GM23338 (cell line): ENCODE data around the gene GSTT4.
"Not testable (repeated sequence)": the region's sequence is repeated elsewhere in the genome, so short reads cannot be mapped to it uniquely, and the experiment has no call there.

ENCODE experiments used
- CREB1 ChIP-seq: fragments of 250-450 bp; sonication (Bioruptor Pico); IDR thresholded peaks from 2 replicates; pipeline ENCODE4 v1.5.0; 2020; ENCODE audit warnings: low read depth, mild to moderate bottlenecking, moderate library complexity
- CTCF ChIP-seq, 2 experiments: fragments of 200-600 bp in 1 of 2; sonication (generic) in 1 of 2; conservative IDR thresholded peaks; 2 replicates each; pipeline versions ENCODE4 v1.5.1 to v1.6.1; 2016 to 2017; ENCODE audit warnings: antibody characterized with exemption in 2 of 2, low read depth in 2 of 2, mild to moderate bottlenecking in 2 of 2, moderate library complexity in 1 of 2
- EZH2 ChIP-seq: fragments of 200-600 bp; sonication (generic); IDR thresholded peaks from one replicate; pipeline ENCODE4 v1.8.0; 2017; ENCODE audit warnings: antibody characterized with exemption, mild to moderate bottlenecking, low read depth; ENCODE audit not compliant: unreplicated experiment
- EZH2phosphoT487 ChIP-seq: fragments of 200-600 bp; sonication (generic); IDR thresholded peaks from one replicate; pipeline ENCODE4 v1.8.1; 2018; ENCODE audit warnings: antibody characterized with exemption; ENCODE audit not compliant: unreplicated experiment
- JUNB ChIP-seq: IDR thresholded peaks from one replicate; pipeline ENCODE4 v1.6.1; 2016; ENCODE audit warnings: antibody characterized with exemption; ENCODE audit not compliant: unreplicated experiment
- NANOG ChIP-seq: IDR thresholded peaks from 2 replicates; pipeline ENCODE4 v1.6.1; 2016; ENCODE audit warnings: antibody characterized with exemption, borderline replicate concordance
- POLR2AphosphoS5 ChIP-seq: IDR thresholded peaks from 2 replicates; pipeline ENCODE4 v1.6.1; 2016; ENCODE audit warnings: antibody characterized with exemption, low read depth
- REST ChIP-seq: IDR thresholded peaks from one replicate; pipeline ENCODE4 v1.6.1; 2018; ENCODE audit warnings: antibody characterized with exemption; ENCODE audit not compliant: unreplicated experiment
- STAT1 ChIP-seq: IDR thresholded peaks from one replicate; pipeline ENCODE4 v1.6.1; 2016; ENCODE audit warnings: antibody characterized with exemption; ENCODE audit not compliant: unreplicated experiment
- TF ChIP-seq, protein P1 (sequence below): IDR thresholded peaks from 2 replicates; pipeline ENCODE4 v1.6.1; 2016; ENCODE audit warnings: antibody characterized with exemption
- TF ChIP-seq, protein P2 (sequence below): fragments of 250-450 bp; sonication (Bioruptor Pico); IDR thresholded peaks from 2 replicates; pipeline ENCODE4 v1.5.0; 2020; ENCODE audit warnings: mild to moderate bottlenecking, moderate library complexity

GRCh38 chr22:23955886-23956285, 49.4 kb downstream of the GSTT4 start:
- TF ChIP-seq, protein P1, sequence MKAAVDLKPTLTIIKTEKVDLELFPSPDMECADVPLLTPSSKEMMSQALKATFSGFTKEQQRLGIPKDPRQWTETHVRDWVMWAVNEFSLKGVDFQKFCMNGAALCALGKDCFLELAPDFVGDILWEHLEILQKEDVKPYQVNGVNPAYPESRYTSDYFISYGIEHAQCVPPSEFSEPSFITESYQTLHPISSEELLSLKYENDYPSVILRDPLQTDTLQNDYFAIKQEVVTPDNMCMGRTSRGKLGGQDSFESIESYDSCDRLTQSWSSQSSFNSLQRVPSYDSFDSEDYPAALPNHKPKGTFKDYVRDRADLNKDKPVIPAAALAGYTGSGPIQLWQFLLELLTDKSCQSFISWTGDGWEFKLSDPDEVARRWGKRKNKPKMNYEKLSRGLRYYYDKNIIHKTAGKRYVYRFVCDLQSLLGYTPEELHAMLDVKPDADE: not testable (repeated sequence)
- not testable (repeated sequence) for TF ChIP-seq JUNB; CTCF (conservative IDR thresholded peaks at IDR 0.05; ENCODE audit: low read depth in 2 of 2); NANOG; EZH2; EZH2phosphoT487; REST; POLR2AphosphoS5; CREB1; STAT1
- TF ChIP-seq, protein P2, sequence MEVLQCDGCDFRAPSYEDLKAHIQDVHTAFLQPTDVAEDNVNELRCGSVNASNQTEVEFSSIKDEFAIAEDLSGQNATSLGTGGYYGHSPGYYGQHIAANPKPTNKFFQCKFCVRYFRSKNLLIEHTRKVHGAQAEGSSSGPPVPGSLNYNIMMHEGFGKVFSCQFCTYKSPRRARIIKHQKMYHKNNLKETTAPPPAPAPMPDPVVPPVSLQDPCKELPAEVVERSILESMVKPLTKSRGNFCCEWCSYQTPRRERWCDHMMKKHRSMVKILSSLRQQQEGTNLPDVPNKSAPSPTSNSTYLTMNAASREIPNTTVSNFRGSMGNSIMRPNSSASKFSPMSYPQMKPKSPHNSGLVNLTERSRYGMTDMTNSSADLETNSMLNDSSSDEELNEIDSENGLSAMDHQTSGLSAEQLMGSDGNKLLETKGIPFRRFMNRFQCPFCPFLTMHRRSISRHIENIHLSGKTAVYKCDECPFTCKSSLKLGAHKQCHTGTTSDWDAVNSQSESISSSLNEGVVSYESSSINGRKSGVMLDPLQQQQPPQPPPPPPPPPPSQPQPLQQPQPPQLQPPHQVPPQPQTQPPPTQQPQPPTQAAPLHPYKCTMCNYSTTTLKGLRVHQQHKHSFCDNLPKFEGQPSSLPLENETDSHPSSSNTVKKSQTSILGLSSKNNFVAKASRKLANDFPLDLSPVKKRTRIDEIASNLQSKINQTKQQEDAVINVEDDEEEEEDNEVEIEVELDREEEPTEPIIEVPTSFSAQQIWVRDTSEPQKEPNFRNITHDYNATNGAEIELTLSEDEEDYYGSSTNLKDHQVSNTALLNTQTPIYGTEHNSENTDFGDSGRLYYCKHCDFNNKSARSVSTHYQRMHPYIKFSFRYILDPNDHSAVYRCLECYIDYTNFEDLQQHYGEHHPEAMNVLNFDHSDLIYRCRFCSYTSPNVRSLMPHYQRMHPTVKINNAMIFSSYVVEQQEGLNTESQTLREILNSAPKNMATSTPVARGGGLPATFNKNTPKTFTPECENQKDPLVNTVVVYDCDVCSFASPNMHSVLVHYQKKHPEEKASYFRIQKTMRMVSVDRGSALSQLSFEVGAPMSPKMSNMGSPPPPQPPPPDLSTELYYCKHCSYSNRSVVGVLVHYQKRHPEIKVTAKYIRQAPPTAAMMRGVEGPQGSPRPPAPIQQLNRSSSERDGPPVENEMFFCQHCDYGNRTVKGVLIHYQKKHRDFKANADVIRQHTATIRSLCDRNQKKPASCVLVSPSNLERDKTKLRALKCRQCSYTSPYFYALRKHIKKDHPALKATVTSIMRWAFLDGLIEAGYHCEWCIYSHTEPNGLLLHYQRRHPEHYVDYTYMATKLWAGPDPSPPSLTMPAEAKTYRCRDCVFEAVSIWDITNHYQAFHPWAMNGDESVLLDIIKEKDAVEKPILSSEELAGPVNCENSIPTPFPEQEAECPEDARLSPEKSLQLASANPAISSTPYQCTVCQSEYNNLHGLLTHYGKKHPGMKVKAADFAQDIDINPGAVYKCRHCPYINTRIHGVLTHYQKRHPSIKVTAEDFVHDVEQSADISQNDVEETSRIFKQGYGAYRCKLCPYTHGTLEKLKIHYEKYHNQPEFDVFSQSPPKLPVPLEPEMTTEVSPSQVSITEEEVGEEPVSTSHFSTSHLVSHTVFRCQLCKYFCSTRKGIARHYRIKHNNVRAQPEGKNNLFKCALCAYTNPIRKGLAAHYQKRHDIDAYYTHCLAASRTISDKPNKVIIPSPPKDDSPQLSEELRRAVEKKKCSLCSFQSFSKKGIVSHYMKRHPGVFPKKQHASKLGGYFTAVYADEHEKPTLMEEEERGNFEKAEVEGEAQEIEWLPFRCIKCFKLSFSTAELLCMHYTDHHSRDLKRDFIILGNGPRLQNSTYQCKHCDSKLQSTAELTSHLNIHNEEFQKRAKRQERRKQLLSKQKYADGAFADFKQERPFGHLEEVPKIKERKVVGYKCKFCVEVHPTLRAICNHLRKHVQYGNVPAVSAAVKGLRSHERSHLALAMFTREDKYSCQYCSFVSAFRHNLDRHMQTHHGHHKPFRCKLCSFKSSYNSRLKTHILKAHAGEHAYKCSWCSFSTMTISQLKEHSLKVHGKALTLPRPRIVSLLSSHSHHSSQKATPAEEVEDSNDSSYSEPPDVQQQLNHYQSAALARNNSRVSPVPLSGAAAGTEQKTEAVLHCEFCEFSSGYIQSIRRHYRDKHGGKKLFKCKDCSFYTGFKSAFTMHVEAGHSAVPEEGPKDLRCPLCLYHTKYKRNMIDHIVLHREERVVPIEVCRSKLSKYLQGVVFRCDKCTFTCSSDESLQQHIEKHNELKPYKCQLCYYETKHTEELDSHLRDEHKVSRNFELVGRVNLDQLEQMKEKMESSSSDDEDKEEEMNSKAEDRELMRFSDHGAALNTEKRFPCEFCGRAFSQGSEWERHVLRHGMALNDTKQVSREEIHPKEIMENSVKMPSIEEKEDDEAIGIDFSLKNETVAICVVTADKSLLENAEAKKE: not testable (repeated sequence)
